AG10803 (cell line): ENCODE measurements around the gene RAMP3.

Source experiments
- DNase-seq: peaks from one replicate; pipeline ENCODE4 v3.0.0; 2010; ENCODE audit warnings: low read depth
- H3K4me3 ChIP-seq: 2 replicates; pipeline ENCODE4 v1.5.1; 2011; ENCODE audit warnings: mild to moderate bottlenecking, low read length, control low read depth
- TF ChIP-seq, protein P1 (sequence below): conservative IDR thresholded peaks from 2 replicates; pipeline ENCODE4 v1.5.1; 2011; ENCODE audit warnings: mild to moderate bottlenecking, low read length, control low read depth, inconsistent platforms

Gene RAMP3

DNA sequence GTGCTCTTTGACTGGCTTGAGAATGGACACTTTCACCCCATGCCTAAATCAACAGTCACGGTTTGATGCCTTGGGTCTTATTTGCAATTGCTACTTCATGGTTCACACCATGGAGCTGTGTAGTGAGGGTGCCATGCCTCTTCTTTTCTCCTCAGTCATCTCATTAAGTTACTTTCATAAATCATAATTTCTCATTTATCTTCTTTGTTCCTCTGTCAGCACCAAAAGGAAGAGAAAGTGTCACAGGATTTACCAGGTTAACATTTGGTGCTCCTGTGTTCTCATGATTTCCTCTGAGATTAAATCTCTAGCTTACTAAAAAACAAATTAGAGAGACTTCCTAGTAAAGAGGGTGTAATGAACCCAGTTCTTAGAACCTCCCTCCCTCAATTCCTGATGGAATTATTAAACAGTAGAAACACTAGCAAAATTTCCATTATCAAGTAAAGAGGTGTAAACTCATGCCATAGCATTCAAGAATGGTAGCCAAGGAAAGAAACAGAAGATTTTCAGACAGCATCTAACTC, 75.7 kb downstream of the RAMP3 start:
- no peak overlapping the region for H3K4me3 ChIP-seq
- TF ChIP-seq, protein P1, sequence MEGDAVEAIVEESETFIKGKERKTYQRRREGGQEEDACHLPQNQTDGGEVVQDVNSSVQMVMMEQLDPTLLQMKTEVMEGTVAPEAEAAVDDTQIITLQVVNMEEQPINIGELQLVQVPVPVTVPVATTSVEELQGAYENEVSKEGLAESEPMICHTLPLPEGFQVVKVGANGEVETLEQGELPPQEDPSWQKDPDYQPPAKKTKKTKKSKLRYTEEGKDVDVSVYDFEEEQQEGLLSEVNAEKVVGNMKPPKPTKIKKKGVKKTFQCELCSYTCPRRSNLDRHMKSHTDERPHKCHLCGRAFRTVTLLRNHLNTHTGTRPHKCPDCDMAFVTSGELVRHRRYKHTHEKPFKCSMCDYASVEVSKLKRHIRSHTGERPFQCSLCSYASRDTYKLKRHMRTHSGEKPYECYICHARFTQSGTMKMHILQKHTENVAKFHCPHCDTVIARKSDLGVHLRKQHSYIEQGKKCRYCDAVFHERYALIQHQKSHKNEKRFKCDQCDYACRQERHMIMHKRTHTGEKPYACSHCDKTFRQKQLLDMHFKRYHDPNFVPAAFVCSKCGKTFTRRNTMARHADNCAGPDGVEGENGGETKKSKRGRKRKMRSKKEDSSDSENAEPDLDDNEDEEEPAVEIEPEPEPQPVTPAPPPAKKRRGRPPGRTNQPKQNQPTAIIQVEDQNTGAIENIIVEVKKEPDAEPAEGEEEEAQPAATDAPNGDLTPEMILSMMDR = no peak
- no peak for DNase-seq
